Sigmoid colon (tissue), 7 donors: ENCODE results near the gene MTMR3. TPM values are rescaled to one million over a fixed set of nuclear protein-coding genes. Genes with fewer than 3 reads are reported as not detected.

Experiments used
- DNase-seq: peaks from one replicate; pipeline ENCODE4 v3.0.0-alpha.2; 2019
- H3K27ac ChIP-seq, 4 donors: fragments of 200-600 bp; sonication (generic); one replicate each; pipeline ENCODE4 v1.5.1; 2016 to 2019; ENCODE audit warnings: mild to moderate bottlenecking in 1 of 4
- H3K27me3 ChIP-seq, 3 donors: fragments of 200-600 bp; sonication (generic); one replicate each; pipeline ENCODE4 v1.5.1; 2019; ENCODE audit warnings: mild to moderate bottlenecking in 1 of 3
- H3K36me3 ChIP-seq, 4 donors: fragments of 200-600 bp; sonication (generic); one replicate each; pipeline ENCODE4 v1.5.1; 2016 to 2019
- H3K4me1 ChIP-seq, 4 donors: fragments of 200-600 bp; sonication (generic); one replicate each; pipeline ENCODE4 v1.5.1; 2017 to 2019
- H3K4me3 ChIP-seq, 4 donors: fragments of 200-600 bp; sonication (generic); one replicate each; pipeline ENCODE4 v1.5.1; 2017 to 2019; ENCODE audit warnings: mild to moderate bottlenecking in 2 of 4, moderate library complexity in 1 of 4
- H3K9me3 ChIP-seq, 4 donors: fragments of 200-600 bp in 3 of 4; sonication (generic) in 3 of 4; one replicate each; pipeline versions ENCODE4 v1.5.1 to v1.6.1; 2013 to 2019
- EP300 ChIP-seq, 4 donors: sonication (generic); formaldehyde crosslinking; IDR thresholded peaks; one replicate each; pipeline ENCODE4 v1.6.1; 2017; ENCODE audit warnings: antibody characterized with exemption in 4 of 4
- POLR2A ChIP-seq, 2 donors: fragments of 450-650 bp; IDR thresholded peaks; one replicate each; pipeline ENCODE4 v1.6.1; 2016; ENCODE audit warnings: antibody characterized with exemption in 2 of 2, mild to moderate bottlenecking in 2 of 2, moderate library complexity in 2 of 2
- POLR2AphosphoS5 ChIP-seq, 4 donors: sonication (generic); formaldehyde crosslinking; IDR thresholded peaks; one replicate each; pipeline ENCODE4 v1.6.1; 2017; ENCODE audit warnings: antibody characterized with exemption in 4 of 4
- WGBS, 2 donors: extraction: QIAGEN DNeasy Blood & Tissue Kit; methylation state at CpG; one replicate each; pipeline ENCODE4 v1.1.7; 2013; 5-methylcytosine and 5-hydroxymethylcytosine counted together
- intact Hi-C: fragments of 100-400 bp; cut with DNase I; formaldehyde crosslinking; loops from one replicate; pipeline ENCODE4 v1.15.1; 2023
- polyA plus RNA-seq, 3 donors: library from polyadenylated mRNA; stranded (reverse); fragments of 200-250 nt; gene quantifications; one replicate each; pipeline ENCODE4 v1.2.3, GENCODE V29; 2013
- total RNA-seq, 4 donors: library from RNA; depleted of rRNA; stranded (reverse); fragments of >200 nt; gene quantifications; one replicate each; pipeline ENCODE4 v1.1.0, GENCODE V29; 2016
- TF ChIP-seq, protein P1 (sequence below), 4 experiments: fragments of 450-650 bp in 3 of 4; fragments of 200-600 bp in 1 of 4; IDR thresholded peaks; one replicate each; pipeline ENCODE4 v1.5.1; 2016 to 2019; ENCODE audit warnings: antibody characterized with exemption in 4 of 4, mild to moderate bottlenecking in 3 of 4, moderate library complexity in 2 of 4
- donor health status: healthy with polysubstance abuse.
- donor health status: Bipolar disorder and iron deficiency.
- donor health status: healthy.

The MTMR3 gene
- total and polyA plus RNA-seq, 7 donors = 6.6 to 52.3 (median 40.7) TPM

DNA sequence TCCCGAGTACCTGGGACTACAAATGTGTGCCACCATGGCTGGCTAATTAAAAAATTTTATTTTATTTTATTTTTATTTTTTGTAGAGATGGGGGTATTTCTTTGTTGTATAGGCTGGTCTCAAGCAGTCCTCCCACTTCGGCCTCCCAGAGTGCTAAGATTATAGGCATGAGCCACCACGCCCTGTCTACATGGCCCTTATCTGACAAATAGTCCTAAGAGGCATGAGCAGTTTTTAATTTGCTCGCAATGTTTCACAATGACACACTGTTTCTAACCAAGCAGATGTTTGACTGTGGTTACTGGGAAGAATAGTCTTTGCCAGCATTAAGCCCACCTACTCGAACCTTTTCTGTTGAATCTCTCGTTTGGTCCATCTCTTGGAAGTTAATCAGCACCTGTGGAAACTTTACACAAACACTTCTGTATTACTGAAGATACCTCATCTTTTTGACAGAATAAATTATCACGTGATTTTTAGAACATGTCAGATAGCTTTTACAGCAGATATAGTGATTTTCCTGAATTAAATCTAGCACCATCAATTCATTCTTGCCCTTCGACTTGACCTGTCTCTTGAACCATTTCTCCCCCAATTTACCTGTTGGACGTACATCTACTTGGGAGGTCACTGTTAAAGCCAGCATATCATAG, 71.4 kb downstream of the MTMR3 start:
- DNase-seq = no peak
- TF ChIP-seq, protein P1, sequence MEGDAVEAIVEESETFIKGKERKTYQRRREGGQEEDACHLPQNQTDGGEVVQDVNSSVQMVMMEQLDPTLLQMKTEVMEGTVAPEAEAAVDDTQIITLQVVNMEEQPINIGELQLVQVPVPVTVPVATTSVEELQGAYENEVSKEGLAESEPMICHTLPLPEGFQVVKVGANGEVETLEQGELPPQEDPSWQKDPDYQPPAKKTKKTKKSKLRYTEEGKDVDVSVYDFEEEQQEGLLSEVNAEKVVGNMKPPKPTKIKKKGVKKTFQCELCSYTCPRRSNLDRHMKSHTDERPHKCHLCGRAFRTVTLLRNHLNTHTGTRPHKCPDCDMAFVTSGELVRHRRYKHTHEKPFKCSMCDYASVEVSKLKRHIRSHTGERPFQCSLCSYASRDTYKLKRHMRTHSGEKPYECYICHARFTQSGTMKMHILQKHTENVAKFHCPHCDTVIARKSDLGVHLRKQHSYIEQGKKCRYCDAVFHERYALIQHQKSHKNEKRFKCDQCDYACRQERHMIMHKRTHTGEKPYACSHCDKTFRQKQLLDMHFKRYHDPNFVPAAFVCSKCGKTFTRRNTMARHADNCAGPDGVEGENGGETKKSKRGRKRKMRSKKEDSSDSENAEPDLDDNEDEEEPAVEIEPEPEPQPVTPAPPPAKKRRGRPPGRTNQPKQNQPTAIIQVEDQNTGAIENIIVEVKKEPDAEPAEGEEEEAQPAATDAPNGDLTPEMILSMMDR (IDR thresholded peaks at IDR 0.05) = no peak
- intact Hi-C loops = loop anchor here (5.0 kb wide), 1 partner anchor 42 kb away; no protein-coding TSS in a partner anchor
- Histone ChIP-seq H3K36me3 (no peaks in the 10 kb centered on the region), H3K27ac (no peak overlapping the region), H3K27me3 (no peaks in the 10 kb centered on the region), H3K4me1 (peaks cover 0 to 50% (median 33%) of the 10 kb centered on the region in 4 donors), H3K4me3 (no peak overlapping the region), H3K9me3 (no peaks in the 10 kb centered on the region)
- WGBS, 2 donors = 73 to 87% methylated on average over 9 of the region's 9 CpGs

DNA sequence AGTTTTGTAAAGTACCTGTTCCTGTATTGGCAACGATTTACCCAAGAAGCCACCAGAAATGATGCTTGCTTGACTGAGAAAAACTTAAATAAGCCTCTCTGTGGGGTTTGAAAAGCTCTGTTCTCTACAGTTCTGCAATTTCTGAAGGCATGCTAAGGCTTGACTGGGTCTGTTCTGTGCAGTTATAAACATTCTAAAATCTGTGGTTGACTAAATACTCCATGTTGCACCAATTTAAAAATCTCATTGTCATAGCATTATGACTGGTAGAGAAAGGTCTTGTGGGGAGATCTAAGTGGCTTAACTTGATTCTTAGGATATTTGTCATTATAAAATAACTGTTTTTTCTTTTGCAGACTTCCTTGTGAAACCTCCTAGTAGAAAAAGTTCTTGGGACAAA, 73.7 kb downstream of the MTMR3 start:
- 92 to 94% methylated on average over 1 of the region's 1 CpG for WGBS, 2 donors
- intact Hi-C loops = no loop called here
- H3K36me3 ChIP-seq = no peaks in the 10 kb centered on the region
- no peaks in the 10 kb centered on the region for H3K27me3 ChIP-seq
- no peak overlapping the region for H3K27ac ChIP-seq
- no peak for DNase-seq
- peaks cover 0 to 27% (median 12%) of the 10 kb centered on the region in 4 donors for H3K4me1 ChIP-seq
- no peak for TF ChIP-seq POLR2AphosphoS5 (IDR thresholded peaks at IDR 0.05)
- TF ChIP-seq, protein P1 (IDR thresholded peaks at IDR 0.05) = no peak
- no peak overlapping the region for H3K4me3 ChIP-seq
- H3K9me3 ChIP-seq = no peaks in the 10 kb centered on the region

DNA sequence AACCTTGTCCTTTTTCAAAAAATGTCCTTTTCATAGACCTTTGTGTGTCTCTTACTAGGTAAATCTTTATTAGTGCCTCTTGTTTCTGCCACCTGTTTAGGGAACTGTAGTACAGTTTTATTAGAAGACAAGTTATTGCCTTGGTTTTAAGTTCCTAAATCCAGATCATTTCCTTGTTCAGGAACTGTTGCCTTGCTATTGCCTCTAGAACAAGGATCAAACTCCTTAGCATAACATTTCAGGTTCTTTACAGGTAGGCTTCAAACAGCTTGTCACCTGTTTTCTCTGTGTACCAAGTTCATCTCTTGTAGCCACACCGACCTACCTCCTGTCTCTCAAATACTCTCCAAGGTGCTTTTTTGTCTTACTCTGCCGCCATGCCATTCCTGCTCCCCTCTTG, 75.2 kb downstream of the MTMR3 start:
- intact Hi-C loops = no loop called here
- TF ChIP-seq EP300 (IDR thresholded peaks at IDR 0.05) = no peak
- no peak for TF ChIP-seq POLR2A (IDR thresholded peaks at IDR 0.05)
- TF ChIP-seq, protein P1 (IDR thresholded peaks at IDR 0.05) = no peak
- TF ChIP-seq POLR2AphosphoS5 (IDR thresholded peaks at IDR 0.05) = no peak
- 45 to 83% methylated on average over 2 of the region's 2 CpGs for WGBS, 2 donors
- Histone ChIP-seq H3K9me3 (no peaks in the 10 kb centered on the region), H3K36me3 (no peaks in the 10 kb centered on the region), H3K27me3 (no peaks in the 10 kb centered on the region), H3K4me3 (no peak overlapping the region), H3K27ac (no peak overlapping the region), H3K4me1 (peaks cover 0 to 14% (median 5%) of the 10 kb centered on the region in 4 donors)
- DNase-seq = no peak

- Histone ChIP-seq H3K4me3 (no peak overlapping the region), H3K4me1 (peaks cover 0 to 4% (median 0%) of the 10 kb centered on the region in 4 donors), H3K27ac (no peak overlapping the region), H3K27me3 (no peaks in the 10 kb centered on the region), H3K9me3 (no peaks in the 10 kb centered on the region), H3K36me3 (no peaks in the 10 kb centered on the region)
- intact Hi-C loops = no loop called here
- TF ChIP-seq, protein P1 (IDR thresholded peaks at IDR 0.05) = no peak
- TF ChIP-seq EP300 (IDR thresholded peaks at IDR 0.05) (no peak), POLR2AphosphoS5 (IDR thresholded peaks at IDR 0.05) (no peak)
- 73 to 88% methylated on average over 5 of the region's 5 CpGs for WGBS, 2 donors
- DNase-seq = no peak
These were observed 81.8 kb downstream of the MTMR3 start for GRCh38 chr22:29964776-29965175.

DNA sequence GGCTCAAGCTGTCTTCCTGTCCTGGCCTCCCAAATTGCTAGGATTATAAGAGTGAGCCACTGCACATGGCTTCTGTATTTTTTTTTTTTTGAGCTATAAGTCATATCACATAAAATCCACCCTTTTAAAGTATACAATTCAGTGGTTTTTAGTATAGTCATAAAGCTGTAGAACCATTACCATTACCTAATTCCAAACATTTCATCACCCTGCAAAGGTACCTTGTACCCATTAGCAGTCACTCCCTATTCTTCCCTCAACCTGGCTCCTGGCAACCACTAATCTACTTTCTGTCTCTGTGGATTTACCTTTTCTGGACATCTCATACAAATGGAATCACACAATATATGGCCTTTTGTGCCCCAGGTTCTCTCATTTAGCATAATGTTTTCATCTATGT, 84.5 kb downstream of the MTMR3 start:
- DNase-seq = no peak
- H3K36me3 ChIP-seq = no peaks in the 10 kb centered on the region
- no peak overlapping the region for H3K4me3 ChIP-seq
- peaks cover 0 to 13% (median 6%) of the 10 kb centered on the region in 4 donors for H3K4me1 ChIP-seq
- TF ChIP-seq EP300 (IDR thresholded peaks at IDR 0.05) (no peak), POLR2A (IDR thresholded peaks at IDR 0.05) (no peak), POLR2AphosphoS5 (IDR thresholded peaks at IDR 0.05) (no peak)
- TF ChIP-seq, protein P1 (IDR thresholded peaks at IDR 0.05) = no peak
- intact Hi-C loops = no loop called here
- H3K27ac ChIP-seq = no peak overlapping the region
- no peaks in the 10 kb centered on the region for H3K9me3 ChIP-seq
- H3K27me3 ChIP-seq = no peaks in the 10 kb centered on the region
